ENCODE measurements around the gene RSBN1.
"Not testable (repeated sequence)": the region's sequence is repeated elsewhere in the genome, so short reads cannot be mapped to it uniquely, and the experiment has no call there.

The RSBN1 gene

GRCh38 chr1:113782406-113782805, 29.9 kb downstream of the RSBN1 start:
- DNase-seq (ENCODE audit: low spot score), result no peak

DNA sequence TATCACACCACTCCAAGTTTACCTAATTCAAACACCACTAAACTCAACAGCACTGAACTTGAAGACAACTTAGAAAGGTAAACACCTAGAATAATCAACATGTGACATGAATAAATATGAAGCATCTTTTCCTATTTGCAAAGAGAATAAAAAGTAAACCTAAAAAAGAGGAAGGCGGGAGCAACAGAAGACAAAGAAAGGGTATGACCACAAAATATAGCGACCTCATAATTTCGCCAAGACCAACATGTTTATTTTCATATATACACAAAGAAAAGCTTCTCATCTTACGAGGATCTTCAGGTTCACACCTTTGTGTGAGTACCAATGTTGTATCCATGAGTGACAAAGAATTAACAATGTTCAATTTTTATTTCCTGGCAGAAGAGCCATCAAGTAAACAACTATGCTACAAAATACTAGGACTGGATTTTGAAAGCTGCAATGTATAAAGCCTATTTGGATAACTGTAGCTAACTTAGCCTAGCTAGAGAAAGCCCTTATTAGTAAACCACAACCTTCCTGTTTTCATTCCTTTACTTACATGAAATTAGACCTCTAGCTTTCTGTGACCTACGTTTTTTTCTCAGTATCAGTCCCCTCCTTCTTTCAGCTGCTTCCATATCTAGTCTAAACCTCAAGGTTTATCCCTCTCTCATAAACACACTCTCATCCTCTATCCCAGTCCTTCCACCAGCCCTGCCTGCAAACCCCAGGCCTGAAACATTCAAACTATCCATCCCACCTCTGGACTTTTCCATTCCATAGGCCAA, 31.7 kb downstream of the RSBN1 start:
- no peak for DNase-seq (ENCODE audit: low spot score)

GRCh38 chr1:113779542-113779941, 32.7 kb downstream of the RSBN1 start:
- no peak for DNase-seq (ENCODE audit: low spot score)

GRCh38 chr1:113777561-113777960, 34.7 kb downstream of the RSBN1 start:
- DNase-seq (ENCODE audit: low spot score), result no peak

DNA sequence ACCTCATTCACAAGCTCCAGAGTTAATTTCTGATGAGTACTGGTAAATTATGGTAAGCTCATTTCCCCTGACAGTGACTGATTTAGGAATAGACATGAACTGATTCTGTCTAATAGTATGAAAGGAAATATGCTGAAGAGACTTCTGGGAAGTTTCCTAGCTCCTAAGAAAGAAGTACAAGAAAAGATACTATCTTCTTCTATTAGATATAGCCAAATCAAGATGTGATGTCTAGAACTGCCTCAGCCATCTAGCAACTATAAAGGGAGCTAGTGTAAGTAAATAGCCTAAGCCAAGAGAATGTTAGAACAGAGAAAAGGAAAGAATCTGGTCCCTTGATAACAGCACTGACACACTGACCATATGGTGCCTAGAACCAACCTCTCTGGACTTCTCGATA, 42.2 kb downstream of the RSBN1 start:
- DNase-seq (ENCODE audit: low spot score), result no peak

DNA sequence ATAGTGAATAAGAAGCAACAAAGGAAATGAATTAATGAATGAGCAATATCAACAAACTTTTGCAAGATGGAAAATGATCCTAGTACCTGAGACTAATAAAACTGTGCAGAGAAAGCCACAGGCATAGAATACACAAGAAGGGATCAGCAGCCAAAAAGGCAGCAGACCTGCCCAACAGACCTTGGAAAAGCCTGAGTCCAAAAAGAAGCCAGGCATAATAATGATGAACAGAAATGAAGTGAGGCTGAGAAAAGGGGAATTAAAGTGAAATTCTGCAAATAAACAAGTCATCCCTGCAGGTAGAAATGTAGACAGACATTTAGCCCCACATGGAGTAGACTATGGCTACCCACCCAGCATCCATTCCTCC, 42.7 kb downstream of the RSBN1 start:
- no peak for DNase-seq (ENCODE audit: low spot score)

GRCh38 chr1:113768916-113769600, 43.2 kb downstream of the RSBN1 start:
- DNase-seq (ENCODE audit: low spot score), result no peak

DNA sequence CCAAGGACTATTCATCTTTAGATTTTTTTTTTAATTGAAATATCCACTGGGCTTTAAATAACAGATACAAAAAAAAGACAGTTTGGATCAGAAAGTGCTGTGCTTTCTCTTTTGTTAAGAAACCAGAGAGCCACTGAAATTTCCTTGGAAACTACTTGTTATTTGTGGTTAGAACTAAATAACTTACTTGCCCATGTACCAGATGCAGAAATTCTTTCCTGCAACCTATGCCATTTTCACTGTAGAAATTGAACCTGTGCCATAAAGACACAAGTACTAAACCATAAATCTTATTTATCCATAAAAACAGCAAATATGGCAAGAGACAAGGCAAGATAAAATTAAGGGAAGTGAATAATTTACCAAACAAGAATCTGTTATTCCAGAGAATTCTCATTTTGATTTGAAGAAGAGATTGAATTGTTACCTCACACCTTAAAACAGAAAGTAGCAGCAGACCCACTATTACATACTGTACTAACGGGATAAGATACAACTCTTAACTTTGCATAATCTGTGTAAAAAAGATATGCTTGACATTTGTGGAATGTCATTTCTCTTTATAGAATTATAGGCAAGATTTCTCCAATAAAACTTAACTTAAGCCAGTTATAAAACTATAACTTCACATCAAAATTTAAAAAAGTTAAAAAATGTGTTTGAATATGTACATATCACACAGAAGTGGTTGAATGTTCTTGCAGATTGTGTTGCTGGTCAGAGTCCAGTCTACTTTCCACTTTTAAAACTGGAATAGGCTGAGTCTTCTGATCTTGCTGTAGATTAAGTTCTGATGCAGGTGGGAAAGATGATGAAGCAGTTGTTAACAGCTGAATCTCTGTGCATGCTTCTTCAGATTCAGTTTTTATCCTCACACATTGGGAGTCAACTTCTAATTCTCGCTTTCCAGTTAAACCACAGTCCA, 46.7 kb downstream of the RSBN1 start:
- no peak for DNase-seq (ENCODE audit: low spot score)

DNA sequence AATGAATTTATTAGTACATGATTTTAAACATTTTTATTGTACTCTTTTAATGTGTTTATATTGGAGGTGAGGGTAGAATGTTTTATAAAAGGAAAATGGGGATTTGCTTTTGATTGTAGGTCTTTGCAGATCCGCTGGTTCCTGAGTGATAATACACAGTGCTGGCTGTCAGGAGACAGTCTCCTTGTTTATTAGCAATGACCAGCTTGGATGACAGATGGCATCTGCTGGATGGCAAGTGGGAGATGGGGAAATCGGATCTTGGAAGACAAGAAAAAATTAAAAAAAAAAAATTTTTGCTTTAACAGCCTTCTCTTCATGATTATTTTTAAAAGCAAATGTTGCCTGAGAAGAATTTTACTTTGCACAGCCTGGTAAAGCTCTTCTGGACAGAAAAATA, 48.6 kb downstream of the RSBN1 start:
- DNase-seq (ENCODE audit: low spot score), result peak; percentile 50

DNA sequence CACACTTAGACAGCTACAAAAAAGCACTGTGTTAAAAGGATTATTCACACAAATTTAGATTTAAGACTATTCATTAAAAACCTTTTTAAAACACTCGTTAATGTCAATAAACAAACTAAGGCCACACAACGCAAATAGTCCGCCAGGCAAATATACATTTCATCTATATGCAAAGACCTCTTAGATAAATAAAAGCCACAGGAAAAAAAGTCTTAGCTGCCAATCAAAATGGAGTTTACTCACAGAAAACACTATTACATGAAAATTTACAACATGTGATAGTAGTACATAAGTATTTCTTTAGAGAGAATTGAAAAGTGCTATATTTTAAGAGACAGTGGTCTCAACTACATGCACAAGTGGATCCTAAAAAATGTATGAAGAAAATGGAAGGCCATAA, 50.3 kb downstream of the RSBN1 start:
- no peak for DNase-seq (ENCODE audit: low spot score)

DNA sequence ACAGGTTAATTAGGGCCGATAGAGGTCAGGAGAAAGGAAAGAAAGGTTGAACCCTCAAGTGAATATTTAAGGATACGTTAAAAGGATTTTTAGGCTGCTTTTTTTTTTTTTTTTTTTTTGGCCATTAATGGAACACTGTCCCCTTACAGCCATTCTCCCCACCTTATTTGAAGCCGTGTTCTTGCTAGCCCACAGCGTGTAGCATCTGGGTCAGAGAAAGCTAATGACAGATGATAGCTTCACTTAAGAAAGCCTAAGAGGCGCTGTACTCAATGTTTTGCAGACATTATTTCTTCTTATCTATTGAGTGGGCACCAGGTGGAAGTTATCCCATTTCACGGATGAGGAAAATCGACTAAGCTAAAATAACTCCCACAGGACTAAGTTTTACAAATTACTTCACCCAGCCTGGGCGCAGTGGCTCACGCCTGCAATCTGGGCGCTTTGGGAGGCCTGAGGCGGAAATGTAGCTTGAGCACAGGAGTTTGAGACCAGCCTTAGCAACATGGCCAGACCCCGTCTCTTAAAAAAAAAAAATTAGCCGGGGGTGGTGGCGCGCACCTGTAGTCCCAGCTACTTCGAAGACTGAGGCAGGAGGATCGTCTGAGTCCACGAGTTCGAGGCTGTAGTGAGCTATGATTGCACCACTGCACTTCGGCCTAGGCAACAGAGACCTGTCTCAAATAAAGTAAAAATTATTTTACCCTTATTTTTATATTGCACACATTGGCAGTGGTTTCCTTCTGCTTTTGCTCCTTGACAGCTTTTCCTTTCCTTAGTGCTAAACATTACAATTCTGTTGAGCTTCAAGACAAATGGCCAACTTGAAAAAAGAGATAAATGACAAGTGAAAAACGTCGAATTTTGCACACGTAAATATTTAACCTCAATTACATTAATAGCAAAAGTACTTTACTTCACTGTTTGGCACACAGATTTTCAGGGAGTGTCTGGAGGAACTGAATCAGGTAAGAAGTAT, 51.9 kb downstream of the RSBN1 start:
- DNase-seq (ENCODE audit: low spot score), result no peak

DNA sequence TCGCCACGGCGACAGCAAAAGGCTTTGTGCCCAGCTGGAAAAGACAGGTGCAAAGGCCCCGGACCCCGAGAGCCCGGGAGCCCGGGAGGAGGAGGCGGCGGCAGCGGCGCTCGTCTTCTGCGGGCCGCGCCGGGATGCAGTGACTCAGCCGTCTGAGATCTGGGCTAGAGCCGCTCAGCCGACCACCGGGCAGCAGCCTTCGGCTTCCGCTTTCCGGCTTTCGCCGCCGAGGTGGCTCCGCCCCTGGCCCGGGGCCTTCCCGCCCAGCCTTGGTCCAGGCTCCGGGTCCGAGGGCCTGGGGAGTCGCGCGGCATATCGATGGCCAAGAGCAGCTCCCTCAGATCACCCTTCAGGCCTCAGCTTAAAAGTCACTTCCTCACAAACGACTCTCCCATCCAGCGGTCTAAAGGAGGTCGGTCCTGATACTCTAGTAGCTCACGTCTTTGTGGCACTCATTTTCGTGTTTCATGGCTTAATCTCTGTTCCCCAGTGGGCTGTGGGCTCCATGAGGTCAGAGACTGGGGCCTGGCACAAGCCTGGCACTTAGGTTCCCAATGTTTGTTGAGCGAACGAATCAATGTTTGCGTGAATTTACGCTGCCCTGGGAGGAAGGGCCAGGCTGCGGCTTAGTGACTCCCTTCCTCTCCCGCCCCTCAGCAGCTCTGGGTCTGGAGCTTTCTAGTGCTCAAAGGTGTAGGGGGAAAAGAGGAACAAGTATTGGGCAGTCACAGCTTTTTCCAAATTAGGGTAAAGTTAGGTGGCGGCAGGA, 52.8 kb downstream of the RSBN1 start, which contains the start of gene PHTF1:
TSS of gene PHTF1 (minus strand) at position 154 of the 769 bp plus-strand sequence. CDS start 783 bp downstream, outside the sequence.
- DNase-seq (ENCODE audit: low spot score), result peak; percentile 73

DNA sequence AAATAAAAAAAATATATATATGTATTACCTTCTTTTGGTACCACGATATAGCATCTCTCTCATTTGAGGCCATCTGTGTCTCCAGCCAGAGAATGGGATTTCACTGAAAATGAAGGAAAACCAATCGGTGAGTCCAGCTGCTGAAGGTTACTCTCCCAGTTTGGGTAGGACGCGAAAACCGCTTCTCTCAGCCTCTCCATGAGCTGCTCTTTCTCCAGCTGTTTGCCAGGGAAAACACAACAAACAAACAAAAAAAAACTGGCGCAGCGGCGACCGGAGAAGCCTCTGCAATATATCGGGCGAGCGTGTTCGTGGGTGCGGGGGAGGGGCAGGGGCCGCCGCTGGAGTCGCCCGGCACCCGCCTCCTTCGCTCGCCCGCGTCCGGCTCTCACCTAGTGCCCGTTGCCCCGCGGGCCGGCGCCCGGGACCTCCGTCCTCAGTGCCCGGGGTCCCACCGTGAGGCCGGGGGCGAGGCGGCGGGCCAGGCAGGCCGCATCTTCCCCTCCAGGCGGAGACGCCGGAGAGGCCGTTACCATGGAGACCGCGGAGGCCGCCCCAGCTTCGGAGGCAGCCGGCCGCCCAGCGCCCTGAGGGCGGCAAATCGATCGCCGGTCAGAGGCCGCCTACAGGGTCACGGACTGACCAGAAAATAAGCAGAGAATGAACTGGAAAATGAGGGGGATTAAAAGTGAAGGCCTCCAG, 53.5 kb downstream of the RSBN1 start:
- peak; percentile 81 for DNase-seq (ENCODE audit: low spot score)

DNA sequence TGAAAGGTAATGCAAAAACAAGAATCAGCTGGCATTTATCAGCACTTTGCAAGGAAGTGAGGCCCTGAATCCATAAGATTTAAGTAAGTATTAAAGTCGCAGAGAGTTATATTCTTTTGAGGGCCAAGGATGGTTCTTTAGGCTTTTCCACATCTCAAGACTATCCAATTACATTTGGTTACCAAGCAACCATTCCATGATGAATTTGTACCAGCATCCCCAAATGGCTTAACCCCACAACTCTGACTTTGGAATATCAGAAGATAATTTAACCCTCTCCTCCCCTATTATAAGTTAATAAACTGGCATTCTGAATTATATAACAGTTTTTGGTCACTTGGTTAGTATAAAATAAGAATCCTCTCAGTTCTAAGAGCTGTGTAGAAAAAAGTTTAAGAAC, 55.8 kb downstream of the RSBN1 start:
- no peak for DNase-seq (ENCODE audit: low spot score)

GRCh38 chr1:113753333-113753732, 58.9 kb downstream of the RSBN1 start:
- not testable (repeated sequence) for DNase-seq (ENCODE audit: low spot score)

GRCh38 chr1:113751516-113751915, 60.8 kb downstream of the RSBN1 start:
- DNase-seq (ENCODE audit: low spot score), result no peak

- DNase-seq (ENCODE audit: low spot score), result no peak
These were observed 61.2 kb downstream of the RSBN1 start for GRCh38 chr1:113751114-113751513.

DNA sequence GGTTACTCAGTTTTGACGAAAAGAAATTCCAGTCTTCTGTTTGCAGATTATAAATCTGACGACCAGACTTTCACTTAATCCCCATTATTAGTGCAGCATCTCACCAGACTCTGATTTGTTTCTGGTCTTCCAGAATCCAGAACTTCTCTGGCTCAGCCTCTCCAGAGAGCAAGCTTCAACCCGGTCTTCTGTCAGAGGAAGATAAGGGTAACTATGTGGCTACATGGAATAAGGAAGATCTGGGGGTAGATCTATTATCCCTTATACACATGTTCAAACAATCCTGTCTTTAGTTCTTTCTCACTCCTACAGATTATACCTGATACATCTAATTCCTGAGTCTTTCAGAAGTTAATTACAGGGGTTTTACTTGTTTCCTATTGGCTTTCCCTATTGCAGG, 62.9 kb downstream of the RSBN1 start:
- no peak for DNase-seq (ENCODE audit: low spot score)

GRCh38 chr1:113747376-113747775, 64.9 kb downstream of the RSBN1 start:
- DNase-seq (ENCODE audit: low spot score), result no peak

DNA sequence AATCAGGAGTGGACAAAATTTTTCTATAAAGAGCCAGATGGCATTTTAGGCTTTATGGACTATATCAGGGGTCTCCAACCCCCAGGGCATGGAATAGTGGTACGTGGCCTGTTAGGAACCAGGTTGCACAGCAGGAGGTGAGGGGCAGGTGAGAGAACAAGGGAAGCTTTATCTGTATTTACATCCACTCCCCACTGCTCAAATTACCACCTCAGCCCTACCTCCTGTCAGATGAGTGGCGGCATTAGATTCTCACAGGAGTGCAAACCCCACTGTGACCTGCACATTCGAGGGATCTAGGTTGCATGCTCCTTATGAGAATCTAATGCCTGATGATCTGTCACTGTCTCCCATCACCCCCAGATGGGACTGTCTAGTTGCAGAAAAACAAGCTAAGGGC, 66.9 kb downstream of the RSBN1 start:
- no peak for DNase-seq (ENCODE audit: low spot score)
